HL-60 (cell line): ENCODE measurements around the gene AURKA.

Experiments used
- GABPA ChIP-seq: IDR thresholded peaks from 2 replicates; pipeline ENCODE4 v1.6.1; 2012; ENCODE audit warnings: low read depth
- POLR2AphosphoS5 ChIP-seq: IDR thresholded peaks from 2 replicates; pipeline ENCODE4 v1.6.1; 2012; ENCODE audit warnings: low read depth
- SPI1 ChIP-seq: IDR thresholded peaks from 2 replicates; pipeline ENCODE4 v1.6.1; 2012; ENCODE audit warnings: low read depth, mild to moderate bottlenecking, borderline replicate concordance
- TF ChIP-seq, protein P1 (sequence below): IDR thresholded peaks from one replicate; pipeline ENCODE4 v1.5.1; 2011; ENCODE audit warnings: low read length, control low read depth, inconsistent platforms; ENCODE audit not compliant: insufficient read depth
- TF ChIP-seq, protein P2 (sequence below): IDR thresholded peaks from 2 replicates; pipeline ENCODE4 v1.6.1; 2012; ENCODE audit warnings: low read depth; ENCODE audit not compliant: insufficient replicate concordance

DNA sequence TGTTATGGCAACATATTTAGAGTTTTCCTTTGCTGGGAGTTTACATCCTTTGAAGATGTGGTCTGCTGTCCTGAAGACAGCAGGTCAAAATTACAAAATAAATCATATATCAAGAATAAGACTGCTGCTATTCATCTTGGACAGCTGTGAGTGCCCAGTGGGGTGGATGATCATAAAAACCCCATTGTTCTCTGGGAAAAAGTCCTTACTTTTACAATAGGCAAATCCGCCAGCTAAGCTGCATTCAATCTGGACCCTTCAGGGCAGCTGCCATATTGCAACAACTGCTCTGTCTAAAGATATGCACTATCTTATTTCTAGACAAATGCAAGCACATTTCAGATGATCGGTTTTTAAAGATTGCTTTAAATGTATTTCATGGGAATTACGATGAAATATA, 39.5 kb upstream of the AURKA start:
- TF ChIP-seq, protein P1, sequence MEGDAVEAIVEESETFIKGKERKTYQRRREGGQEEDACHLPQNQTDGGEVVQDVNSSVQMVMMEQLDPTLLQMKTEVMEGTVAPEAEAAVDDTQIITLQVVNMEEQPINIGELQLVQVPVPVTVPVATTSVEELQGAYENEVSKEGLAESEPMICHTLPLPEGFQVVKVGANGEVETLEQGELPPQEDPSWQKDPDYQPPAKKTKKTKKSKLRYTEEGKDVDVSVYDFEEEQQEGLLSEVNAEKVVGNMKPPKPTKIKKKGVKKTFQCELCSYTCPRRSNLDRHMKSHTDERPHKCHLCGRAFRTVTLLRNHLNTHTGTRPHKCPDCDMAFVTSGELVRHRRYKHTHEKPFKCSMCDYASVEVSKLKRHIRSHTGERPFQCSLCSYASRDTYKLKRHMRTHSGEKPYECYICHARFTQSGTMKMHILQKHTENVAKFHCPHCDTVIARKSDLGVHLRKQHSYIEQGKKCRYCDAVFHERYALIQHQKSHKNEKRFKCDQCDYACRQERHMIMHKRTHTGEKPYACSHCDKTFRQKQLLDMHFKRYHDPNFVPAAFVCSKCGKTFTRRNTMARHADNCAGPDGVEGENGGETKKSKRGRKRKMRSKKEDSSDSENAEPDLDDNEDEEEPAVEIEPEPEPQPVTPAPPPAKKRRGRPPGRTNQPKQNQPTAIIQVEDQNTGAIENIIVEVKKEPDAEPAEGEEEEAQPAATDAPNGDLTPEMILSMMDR: no peak
- TF ChIP-seq SPI1 (no peak), GABPA (no peak), POLR2AphosphoS5 (no peak)
- TF ChIP-seq, protein P2, sequence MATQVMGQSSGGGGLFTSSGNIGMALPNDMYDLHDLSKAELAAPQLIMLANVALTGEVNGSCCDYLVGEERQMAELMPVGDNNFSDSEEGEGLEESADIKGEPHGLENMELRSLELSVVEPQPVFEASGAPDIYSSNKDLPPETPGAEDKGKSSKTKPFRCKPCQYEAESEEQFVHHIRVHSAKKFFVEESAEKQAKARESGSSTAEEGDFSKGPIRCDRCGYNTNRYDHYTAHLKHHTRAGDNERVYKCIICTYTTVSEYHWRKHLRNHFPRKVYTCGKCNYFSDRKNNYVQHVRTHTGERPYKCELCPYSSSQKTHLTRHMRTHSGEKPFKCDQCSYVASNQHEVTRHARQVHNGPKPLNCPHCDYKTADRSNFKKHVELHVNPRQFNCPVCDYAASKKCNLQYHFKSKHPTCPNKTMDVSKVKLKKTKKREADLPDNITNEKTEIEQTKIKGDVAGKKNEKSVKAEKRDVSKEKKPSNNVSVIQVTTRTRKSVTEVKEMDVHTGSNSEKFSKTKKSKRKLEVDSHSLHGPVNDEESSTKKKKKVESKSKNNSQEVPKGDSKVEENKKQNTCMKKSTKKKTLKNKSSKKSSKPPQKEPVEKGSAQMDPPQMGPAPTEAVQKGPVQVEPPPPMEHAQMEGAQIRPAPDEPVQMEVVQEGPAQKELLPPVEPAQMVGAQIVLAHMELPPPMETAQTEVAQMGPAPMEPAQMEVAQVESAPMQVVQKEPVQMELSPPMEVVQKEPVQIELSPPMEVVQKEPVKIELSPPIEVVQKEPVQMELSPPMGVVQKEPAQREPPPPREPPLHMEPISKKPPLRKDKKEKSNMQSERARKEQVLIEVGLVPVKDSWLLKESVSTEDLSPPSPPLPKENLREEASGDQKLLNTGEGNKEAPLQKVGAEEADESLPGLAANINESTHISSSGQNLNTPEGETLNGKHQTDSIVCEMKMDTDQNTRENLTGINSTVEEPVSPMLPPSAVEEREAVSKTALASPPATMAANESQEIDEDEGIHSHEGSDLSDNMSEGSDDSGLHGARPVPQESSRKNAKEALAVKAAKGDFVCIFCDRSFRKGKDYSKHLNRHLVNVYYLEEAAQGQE: no peak
